GM23338 (cell line): ENCODE data around the gene CYB5B. TPM values are rescaled to one million over a fixed set of nuclear protein-coding genes. Genes with fewer than 3 reads are reported as not detected.

ENCODE experiments used
- ATAC-seq: fragments of 200-7000 bp; cut with Tn5 transposase; 3 replicates; pipeline ENCODE4 v1.9.1; 2020
- DNase-seq: peaks from one replicate; pipeline ENCODE4 v3.0.0-alpha.2; 2015; ENCODE audit warnings: low spot score
- H2AFZ ChIP-seq: fragments of 200-600 bp; sonication (generic); 2 replicates; pipeline ENCODE4 v1.8.0; 2016; ENCODE audit warnings: antibody characterized with exemption, mild to moderate bottlenecking, moderate library complexity
- H3F3A ChIP-seq: fragments of 200-600 bp; sonication (generic); replicated peaks from 2 replicates; pipeline ENCODE4 v1.8.0; 2017; ENCODE audit warnings: antibody characterized with exemption, mixed run types, low read depth
- H3K27ac ChIP-seq: fragments of 200-600 bp; sonication (generic); 2 replicates; pipeline ENCODE4 v1.6.1; 2016; ENCODE audit warnings: low read depth
- H3K27me3 ChIP-seq: fragments of 200-600 bp; sonication (generic); 2 replicates; pipeline ENCODE4 v1.8.0; 2016; ENCODE audit warnings: mild to moderate bottlenecking, mixed run types, moderate library complexity; ENCODE audit not compliant: insufficient read depth
- H3K36me3 ChIP-seq: fragments of 200-600 bp; sonication (generic); 2 replicates; pipeline ENCODE4 v1.8.0; 2016; ENCODE audit warnings: mild to moderate bottlenecking; ENCODE audit not compliant: insufficient read depth
- H3K4me1 ChIP-seq: fragments of 200-600 bp; sonication (generic); 2 replicates; pipeline ENCODE4 v1.8.0; 2016; ENCODE audit warnings: mild to moderate bottlenecking, moderate library complexity; ENCODE audit not compliant: insufficient read depth
- H3K4me2 ChIP-seq: fragments of 200-600 bp; sonication (generic); 2 replicates; pipeline ENCODE4 v1.7.1; 2017; ENCODE audit warnings: mixed run types
- H3K4me3 ChIP-seq: fragments of 200-600 bp; sonication (generic); 2 replicates; pipeline ENCODE4 v1.6.1; 2016; ENCODE audit warnings: mixed run types
- H3K79me2 ChIP-seq: fragments of 200-600 bp; sonication (generic); replicated peaks from 2 replicates; pipeline ENCODE4 v1.8.0; 2017; ENCODE audit warnings: mild to moderate bottlenecking; ENCODE audit not compliant: insufficient read depth
- H3K9me2 ChIP-seq: fragments of 200-600 bp; sonication (generic); 2 replicates; pipeline ENCODE4 v1.8.0; 2017; ENCODE audit not compliant: insufficient read depth
- H4K20me1 ChIP-seq: fragments of 200-600 bp; sonication (generic); replicated peaks from 2 replicates; pipeline ENCODE4 v1.8.0; 2017; ENCODE audit warnings: mild to moderate bottlenecking; ENCODE audit not compliant: insufficient read depth
- H3K27ac Mint-ChIP-seq: 2 replicates; pipeline ENCODE4 v1.8.0; 2020; ENCODE audit warnings: inconsistent platforms, mild to moderate bottlenecking, moderate library complexity, mixed read lengths
- H3K27me3 Mint-ChIP-seq: 3 replicates; pipeline ENCODE4 v1.8.0; 2022; ENCODE audit warnings: low read depth, mild to moderate bottlenecking, moderate library complexity, mixed read lengths, inconsistent platforms; ENCODE audit not compliant: insufficient read depth, poor library complexity
- H3K36me3 Mint-ChIP-seq: 3 replicates; pipeline ENCODE4 v1.8.0; 2021; ENCODE audit warnings: low read depth, mild to moderate bottlenecking, inconsistent platforms, moderate library complexity, mixed read lengths
- H3K4me1 Mint-ChIP-seq: 3 replicates; pipeline ENCODE4 v1.8.0; 2020; ENCODE audit warnings: mild to moderate bottlenecking, inconsistent platforms, mixed read lengths
- H3K4me3 Mint-ChIP-seq: 3 replicates; pipeline ENCODE4 v1.8.0; 2021; ENCODE audit warnings: moderate library complexity, mild to moderate bottlenecking, inconsistent platforms, mixed read lengths
- H3K9me3 Mint-ChIP-seq: 3 replicates; pipeline ENCODE4 v1.8.0; 2020; ENCODE audit warnings: moderate library complexity, mild to moderate bottlenecking, inconsistent platforms, mixed read lengths
- CREB1 ChIP-seq: fragments of 250-450 bp; sonication (Bioruptor Pico); IDR thresholded peaks from 2 replicates; pipeline ENCODE4 v1.5.0; 2020; ENCODE audit warnings: low read depth, mild to moderate bottlenecking, moderate library complexity
- EZH2phosphoT487 ChIP-seq: fragments of 200-600 bp; sonication (generic); IDR thresholded peaks from one replicate; pipeline ENCODE4 v1.8.1; 2018; ENCODE audit warnings: antibody characterized with exemption; ENCODE audit not compliant: unreplicated experiment
- JUNB ChIP-seq: IDR thresholded peaks from one replicate; pipeline ENCODE4 v1.6.1; 2016; ENCODE audit warnings: antibody characterized with exemption; ENCODE audit not compliant: unreplicated experiment
- POLR2AphosphoS5 ChIP-seq: IDR thresholded peaks from 2 replicates; pipeline ENCODE4 v1.6.1; 2016; ENCODE audit warnings: antibody characterized with exemption, low read depth
- STAT1 ChIP-seq: IDR thresholded peaks from one replicate; pipeline ENCODE4 v1.6.1; 2016; ENCODE audit warnings: antibody characterized with exemption; ENCODE audit not compliant: unreplicated experiment
- polyA plus RNA-seq: library from polyadenylated mRNA; unstranded; fragments of >200 nt; fragmentation: Nextera tagmentation; extraction: Ambion mirVana; gene quantifications from 2 replicates; pipeline ENCODE4 v1.2.1, GENCODE V29; 2016
- total RNA-seq: library from RNA; depleted of rRNA; stranded (reverse); fragments of >200 nt; shearing (Covaris generic); gene quantifications from 2 replicates; pipeline ENCODE4 v1.2.3, GENCODE V29; 2014
- TF ChIP-seq, protein P1 (sequence below): IDR thresholded peaks from 2 replicates; pipeline ENCODE4 v1.6.1; 2016; ENCODE audit warnings: antibody characterized with exemption
- TF ChIP-seq, protein P2 (sequence below): IDR thresholded peaks from one replicate; pipeline ENCODE4 v1.6.1; 2018; ENCODE audit warnings: antibody characterized with exemption; ENCODE audit not compliant: unreplicated experiment
- TF ChIP-seq, protein P3 (sequence below), 2 experiments: fragments of 200-600 bp in 1 of 2; sonication (generic) in 1 of 2; conservative IDR thresholded peaks; 2 replicates each; pipeline versions ENCODE4 v1.5.1 to v1.6.1; 2016 to 2017; ENCODE audit warnings: antibody characterized with exemption in 2 of 2, low read depth in 2 of 2, mild to moderate bottlenecking in 2 of 2, moderate library complexity in 1 of 2

CYB5B gene
- total and polyA plus RNA-seq, 2 experiments from 2014 or later, result 72.0 to 110 TPM

DNA sequence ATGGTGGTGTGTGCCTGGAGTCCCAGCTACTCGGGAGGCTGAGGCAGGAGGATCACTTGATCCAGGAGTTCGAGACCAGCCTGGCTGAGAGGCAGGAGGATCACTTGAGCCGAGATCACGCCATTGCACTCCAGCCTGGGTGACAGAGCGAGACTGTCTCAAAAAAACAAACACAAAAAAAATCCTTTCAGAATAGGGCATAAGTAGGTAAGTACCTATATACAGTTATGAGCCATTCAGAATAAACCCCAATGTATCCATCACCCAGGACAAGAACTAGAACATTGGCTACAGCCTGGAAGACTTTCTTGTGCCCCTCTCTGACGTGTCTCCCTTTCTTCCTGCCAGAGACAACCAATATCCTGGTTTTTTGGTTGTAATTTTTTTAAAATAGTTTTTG, 54.3 kb downstream of the CYB5B start:
- H3K36me3 Mint-ChIP-seq, result no peaks in the 10 kb centered on the region
- no peak for ATAC-seq
- H3K27ac Mint-ChIP-seq, result no peak overlapping the region

DNA sequence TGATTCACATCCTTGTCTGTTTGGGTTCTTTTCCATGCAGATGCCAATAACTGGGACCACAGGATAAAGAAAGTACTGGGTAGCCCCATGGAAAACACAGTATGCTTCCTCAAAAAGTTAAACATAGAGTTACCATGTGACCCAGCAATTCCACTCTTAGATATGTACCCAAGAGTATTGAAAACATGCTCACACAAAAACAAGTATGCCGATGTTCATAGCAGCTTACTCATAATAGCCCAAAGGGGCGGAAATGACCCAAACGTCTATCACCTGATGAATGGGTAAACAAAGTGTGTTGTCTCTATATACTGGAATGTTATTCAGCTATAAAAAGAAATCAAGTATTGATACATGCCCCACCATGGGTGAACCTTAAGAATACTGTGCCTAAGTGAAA, 55.4 kb downstream of the CYB5B start:
- H3F3A ChIP-seq, result no peaks in the 10 kb centered on the region
- no peak for ATAC-seq
- H3K36me3 Mint-ChIP-seq, result no peaks in the 10 kb centered on the region
- H3K9me3 Mint-ChIP-seq, result no peaks in the 10 kb centered on the region
- no peak overlapping the region for H2AFZ ChIP-seq
- no peaks in the 10 kb centered on the region for H3K4me1 ChIP-seq
- H3K4me3 ChIP-seq, result no peak overlapping the region
- H3K4me1 Mint-ChIP-seq, result no peaks in the 10 kb centered on the region
- no peaks in the 10 kb centered on the region for H3K27me3 ChIP-seq
- H3K27ac Mint-ChIP-seq, result no peak overlapping the region
- H3K27me3 Mint-ChIP-seq, result peaks cover 2% of the 10 kb centered on the region
- no peak overlapping the region for H3K4me3 Mint-ChIP-seq
- no peaks in the 10 kb centered on the region for H3K36me3 ChIP-seq
- no peaks in the 10 kb centered on the region for H3K9me2 ChIP-seq
- no peak overlapping the region for H3K27ac ChIP-seq
- H3K79me2 ChIP-seq, result no peaks in the 10 kb centered on the region
- no peak for DNase-seq
- no peak overlapping the region for H3K4me2 ChIP-seq
- H4K20me1 ChIP-seq, result no peaks in the 10 kb centered on the region
- TF ChIP-seq JUNB, result no peak
- TF ChIP-seq POLR2AphosphoS5, result no peak
- TF ChIP-seq, protein P1, sequence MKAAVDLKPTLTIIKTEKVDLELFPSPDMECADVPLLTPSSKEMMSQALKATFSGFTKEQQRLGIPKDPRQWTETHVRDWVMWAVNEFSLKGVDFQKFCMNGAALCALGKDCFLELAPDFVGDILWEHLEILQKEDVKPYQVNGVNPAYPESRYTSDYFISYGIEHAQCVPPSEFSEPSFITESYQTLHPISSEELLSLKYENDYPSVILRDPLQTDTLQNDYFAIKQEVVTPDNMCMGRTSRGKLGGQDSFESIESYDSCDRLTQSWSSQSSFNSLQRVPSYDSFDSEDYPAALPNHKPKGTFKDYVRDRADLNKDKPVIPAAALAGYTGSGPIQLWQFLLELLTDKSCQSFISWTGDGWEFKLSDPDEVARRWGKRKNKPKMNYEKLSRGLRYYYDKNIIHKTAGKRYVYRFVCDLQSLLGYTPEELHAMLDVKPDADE, result no peak
- TF ChIP-seq STAT1, result no peak
- no peak for TF ChIP-seq EZH2phosphoT487
- TF ChIP-seq, protein P2, sequence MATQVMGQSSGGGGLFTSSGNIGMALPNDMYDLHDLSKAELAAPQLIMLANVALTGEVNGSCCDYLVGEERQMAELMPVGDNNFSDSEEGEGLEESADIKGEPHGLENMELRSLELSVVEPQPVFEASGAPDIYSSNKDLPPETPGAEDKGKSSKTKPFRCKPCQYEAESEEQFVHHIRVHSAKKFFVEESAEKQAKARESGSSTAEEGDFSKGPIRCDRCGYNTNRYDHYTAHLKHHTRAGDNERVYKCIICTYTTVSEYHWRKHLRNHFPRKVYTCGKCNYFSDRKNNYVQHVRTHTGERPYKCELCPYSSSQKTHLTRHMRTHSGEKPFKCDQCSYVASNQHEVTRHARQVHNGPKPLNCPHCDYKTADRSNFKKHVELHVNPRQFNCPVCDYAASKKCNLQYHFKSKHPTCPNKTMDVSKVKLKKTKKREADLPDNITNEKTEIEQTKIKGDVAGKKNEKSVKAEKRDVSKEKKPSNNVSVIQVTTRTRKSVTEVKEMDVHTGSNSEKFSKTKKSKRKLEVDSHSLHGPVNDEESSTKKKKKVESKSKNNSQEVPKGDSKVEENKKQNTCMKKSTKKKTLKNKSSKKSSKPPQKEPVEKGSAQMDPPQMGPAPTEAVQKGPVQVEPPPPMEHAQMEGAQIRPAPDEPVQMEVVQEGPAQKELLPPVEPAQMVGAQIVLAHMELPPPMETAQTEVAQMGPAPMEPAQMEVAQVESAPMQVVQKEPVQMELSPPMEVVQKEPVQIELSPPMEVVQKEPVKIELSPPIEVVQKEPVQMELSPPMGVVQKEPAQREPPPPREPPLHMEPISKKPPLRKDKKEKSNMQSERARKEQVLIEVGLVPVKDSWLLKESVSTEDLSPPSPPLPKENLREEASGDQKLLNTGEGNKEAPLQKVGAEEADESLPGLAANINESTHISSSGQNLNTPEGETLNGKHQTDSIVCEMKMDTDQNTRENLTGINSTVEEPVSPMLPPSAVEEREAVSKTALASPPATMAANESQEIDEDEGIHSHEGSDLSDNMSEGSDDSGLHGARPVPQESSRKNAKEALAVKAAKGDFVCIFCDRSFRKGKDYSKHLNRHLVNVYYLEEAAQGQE, result no peak
- TF ChIP-seq CREB1 (CRISPR knock-in tag), result no peak
- TF ChIP-seq, protein P3, sequence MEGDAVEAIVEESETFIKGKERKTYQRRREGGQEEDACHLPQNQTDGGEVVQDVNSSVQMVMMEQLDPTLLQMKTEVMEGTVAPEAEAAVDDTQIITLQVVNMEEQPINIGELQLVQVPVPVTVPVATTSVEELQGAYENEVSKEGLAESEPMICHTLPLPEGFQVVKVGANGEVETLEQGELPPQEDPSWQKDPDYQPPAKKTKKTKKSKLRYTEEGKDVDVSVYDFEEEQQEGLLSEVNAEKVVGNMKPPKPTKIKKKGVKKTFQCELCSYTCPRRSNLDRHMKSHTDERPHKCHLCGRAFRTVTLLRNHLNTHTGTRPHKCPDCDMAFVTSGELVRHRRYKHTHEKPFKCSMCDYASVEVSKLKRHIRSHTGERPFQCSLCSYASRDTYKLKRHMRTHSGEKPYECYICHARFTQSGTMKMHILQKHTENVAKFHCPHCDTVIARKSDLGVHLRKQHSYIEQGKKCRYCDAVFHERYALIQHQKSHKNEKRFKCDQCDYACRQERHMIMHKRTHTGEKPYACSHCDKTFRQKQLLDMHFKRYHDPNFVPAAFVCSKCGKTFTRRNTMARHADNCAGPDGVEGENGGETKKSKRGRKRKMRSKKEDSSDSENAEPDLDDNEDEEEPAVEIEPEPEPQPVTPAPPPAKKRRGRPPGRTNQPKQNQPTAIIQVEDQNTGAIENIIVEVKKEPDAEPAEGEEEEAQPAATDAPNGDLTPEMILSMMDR (conservative IDR thresholded peaks at IDR 0.05; ENCODE audit: low read depth in 2 of 2), result no peak

More for the DNA sequence above, 54.3 kb downstream of the CYB5B start:
- Mint-ChIP-seq H3K27me3 (peaks cover 2% of the 10 kb centered on the region), H3K4me1 (no peaks in the 10 kb centered on the region), H3K9me3 (no peaks in the 10 kb centered on the region), H3K4me3 (no peak overlapping the region)
- Histone ChIP-seq H3K4me1 (no peaks in the 10 kb centered on the region), H3K4me3 (no peak overlapping the region), H3K4me2 (no peak overlapping the region), H4K20me1 (no peaks in the 10 kb centered on the region), H3K9me2 (no peaks in the 10 kb centered on the region), H3K27me3 (no peaks in the 10 kb centered on the region), H3K79me2 (no peaks in the 10 kb centered on the region), H3K36me3 (no peaks in the 10 kb centered on the region), H2AFZ (no peak overlapping the region), H3K27ac (no peak overlapping the region), H3F3A (no peaks in the 10 kb centered on the region)
- DNase-seq, result no peak
- TF ChIP-seq, protein P2, result no peak
- TF ChIP-seq CREB1 (CRISPR knock-in tag), result no peak
- TF ChIP-seq, protein P3 (conservative IDR thresholded peaks at IDR 0.05; ENCODE audit: low read depth in 2 of 2), result no peak
